ENCODE measurements around the gene AP3S2. TPM values are rescaled to one million over a fixed set of nuclear protein-coding genes. Genes with fewer than 3 reads are reported as not detected.
"Not testable (repeated sequence)": the region's sequence is repeated elsewhere in the genome, so short reads cannot be mapped to it uniquely, and the experiment has no call there.

Gene AP3S2
- total and polyA plus RNA-seq, 8 donors: 8.4 to 90.4 (median 24.0) TPM

GRCh38 chr15:89885611-89886010 is 8.2 kb downstream of the AP3S2 start:
- Histone ChIP-seq H3K36me3 (peaks cover 42 to 85% (median 78%) of the 10 kb centered on the region in 4 donors), H3K4me1 (peaks cover 0 to 11% (median 4%) of the 10 kb centered on the region in 4 donors), H3K4me3 (no peak overlapping the region), H3K27me3 (no peaks in the 10 kb centered on the region), H3K27ac (no peak overlapping the region), H3K9me3 (no peaks in the 10 kb centered on the region)
- 94 to 97% (median 96%) methylated on average over 2 of the region's 2 CpGs for WGBS, 5 donors
- intact Hi-C loops (cut with DNase I; ENCODE audit: low total_unique reads): no loop called here
- DNase-seq: no peak
- TF ChIP-seq POLR2A (IDR thresholded peaks at IDR 0.05) (no peak), POLR2AphosphoS5 (IDR thresholded peaks at IDR 0.05) (no peak), CTCF (IDR thresholded peaks at IDR 0.05) (no peak), EP300 (IDR thresholded peaks at IDR 0.05) (no peak)

- H3K27ac ChIP-seq; H3K9me3 ChIP-seq; H3K4me3 ChIP-seq; intact Hi-C loops (cut with DNase I; ENCODE audit: low total_unique reads); DNase-seq; H3K4me1 ChIP-seq; H3K27me3 ChIP-seq: not testable (repeated sequence)
- peaks cover 44 to 89% (median 82%) of the 10 kb centered on the region in 4 donors for H3K36me3 ChIP-seq
- 60 to 84% (median 65%) methylated on average over 3 of the region's 3 CpGs for WGBS, 5 donors
Measured at GRCh38 chr15:89885179-89885578, 8.6 kb downstream of the AP3S2 start.

- no peak for DNase-seq
- 40 to 71% (median 58%) methylated on average over 1 of the region's 1 CpG for WGBS, 5 donors
- H3K4me1 ChIP-seq: peaks cover 0 to 7% (median 0%) of the 10 kb centered on the region in 4 donors
- H3K36me3 ChIP-seq: peaks cover 40 to 100% (median 91%) of the 10 kb centered on the region in 4 donors
- H3K4me3 ChIP-seq: no peak overlapping the region
- no peak for TF ChIP-seq POLR2A (IDR thresholded peaks at IDR 0.05)
- no peak for TF ChIP-seq EP300 (IDR thresholded peaks at IDR 0.05)
- TF ChIP-seq POLR2AphosphoS5 (IDR thresholded peaks at IDR 0.05): no peak
- TF ChIP-seq CTCF (IDR thresholded peaks at IDR 0.05): no peak
- no peak overlapping the region for H3K27ac ChIP-seq
- no peaks in the 10 kb centered on the region for H3K9me3 ChIP-seq
- intact Hi-C loops (cut with DNase I; ENCODE audit: low total_unique reads): no loop called here
- no peaks in the 10 kb centered on the region for H3K27me3 ChIP-seq
Measured at GRCh38 chr15:89883518-89883917, 10.3 kb downstream of the AP3S2 start.

- no peaks in the 10 kb centered on the region for H3K27me3 ChIP-seq
- H3K4me1 ChIP-seq: no peaks in the 10 kb centered on the region
- intact Hi-C loops (cut with DNase I; ENCODE audit: low total_unique reads): no loop called here
- no peak for DNase-seq
- peaks cover 29 to 100% (median 91%) of the 10 kb centered on the region in 4 donors for H3K36me3 ChIP-seq
- no peak overlapping the region for H3K27ac ChIP-seq
- H3K9me3 ChIP-seq: no peaks in the 10 kb centered on the region
- H3K4me3 ChIP-seq: no peak overlapping the region
- 36 to 45% (median 40%) methylated on average over 1 of the region's 1 CpG for WGBS, 5 donors
- no peak for TF ChIP-seq POLR2AphosphoS5 (IDR thresholded peaks at IDR 0.05)
- no peak for TF ChIP-seq CTCF (IDR thresholded peaks at IDR 0.05)
- TF ChIP-seq EP300 (IDR thresholded peaks at IDR 0.05): no peak
- no peak for TF ChIP-seq POLR2A (IDR thresholded peaks at IDR 0.05)
Measured at GRCh38 chr15:89880727-89881126, 13.1 kb downstream of the AP3S2 start.

GRCh38 chr15:89878323-89878722 is 15.5 kb downstream of the AP3S2 start:
- no peak overlapping the region for H3K27ac ChIP-seq
- WGBS, 5 donors: 71 to 82% (median 76%) methylated on average over 3 of the region's 3 CpGs
- intact Hi-C loops (cut with DNase I; ENCODE audit: low total_unique reads): no loop called here
- H3K9me3 ChIP-seq: no peaks in the 10 kb centered on the region
- H3K4me3 ChIP-seq: no peak overlapping the region
- DNase-seq: no peak
- H3K4me1 ChIP-seq: peaks cover 0 to 10% (median 4%) of the 10 kb centered on the region in 4 donors
- no peaks in the 10 kb centered on the region for H3K27me3 ChIP-seq
- H3K36me3 ChIP-seq: peaks cover 16 to 84% (median 81%) of the 10 kb centered on the region in 4 donors
- TF ChIP-seq POLR2AphosphoS5 (IDR thresholded peaks at IDR 0.05) (no peak), EP300 (IDR thresholded peaks at IDR 0.05) (no peak), CTCF (IDR thresholded peaks at IDR 0.05) (no peak), POLR2A (IDR thresholded peaks at IDR 0.05) (no peak)
